ENCODE data around the gene SLC47A2. TPM values are rescaled to one million over a fixed set of nuclear protein-coding genes. Genes with fewer than 3 reads are reported as not detected.
A peak's percentile ranks its signal among the peaks of the same experiment; 100 is the strongest.

Gene SLC47A2
- total and polyA plus RNA-seq, 2 of the 13 experiments (the other 11 are each of a cell fraction or from before 2014, with no cell fraction given), result 0.04 TPM; not detected in 1

GRCh38 chr17:19739241-19740201 is 23.1 kb upstream of the SLC47A2 start:
- Histone ChIP-seq H4K20me1 (ENCODE audit: insufficient read depth, low read length) (no peaks in the 10 kb centered on the region), H3K79me2 (ENCODE audit: insufficient read depth, low read length) (no peaks in the 10 kb centered on the region), H3K4me1 (ENCODE audit: insufficient read depth, low read length) (peaks cover 47% of the 10 kb centered on the region), H3K36me3 (replicated peaks in 1 of 2; ENCODE audit: control insufficient read depth in 1 of 2, insufficient read depth in 2 of 2, low read length in 2 of 2) (no peaks in the 10 kb centered on the region), H3K4me3 (replicated peaks in 1 of 3; ENCODE audit: insufficient read depth in 1 of 3, low read depth in 2 of 3, low read length in 3 of 3) (no peak overlapping the region), H3K27me3 (ENCODE audit: control insufficient read depth in 1 of 2, insufficient read depth in 2 of 2, low read length in 2 of 2) (no peaks in the 10 kb centered on the region; a peak in 1 of 5 replicates), H3K9ac (ENCODE audit: insufficient read depth, low read depth, low read length) (no peak overlapping the region), H3K27ac (ENCODE audit: extremely low read length, insufficient read depth, low read length) (no peak overlapping the region), H2AFZ (ENCODE audit: low read length) (no peak overlapping the region), H3K4me2 (ENCODE audit: low read depth, low read length) (no peak overlapping the region), H3K9me3 (ENCODE audit: low read length) (no peaks in the 10 kb centered on the region)
- no TSS peak for BruUV-seq (replicated peaks)
- CTCF ChIA-PET (ENCODE audit: low intra/inter-chr PET ratio, low total read pairs), result no interaction called here
- POLR2A ChIA-PET, result no interaction called here
- no peak for FAIRE-seq
- ATAC-seq, result no peak
- 89% methylated on average over 12 of the region's 26 CpGs for WGBS (ENCODE audit: low lambda C conversion rate)
- intact Hi-C loops (cut with micrococcal nuclease; ENCODE audit: unreplicated experiment), result no loop called here
- TF ChIP-seq E2F2 (CRISPR knock-in tag; IDR thresholded peaks at IDR 0.05; ENCODE audit: borderline replicate concordance), result no peak
- peak; percentile 83; the same call in 1 of the 2 replicates for TF ChIP-seq ZNF768 (CRISPR knock-in tag; IDR thresholded peaks at IDR 0.05)
- TF ChIP-seq MAFK (conservative IDR thresholded peaks at IDR 0.05 in 1 of 2, IDR thresholded peaks at IDR 0.05 in 1 of 2; ENCODE audit: low read length in 2 of 2), result no peak
- TF ChIP-seq ZNF687 (CRISPR knock-in tag; IDR thresholded peaks at IDR 0.05), result 0 out of 2 replicates have a peak, but pooled peaks have one; percentile 39
- in situ Hi-C loops (cut with HindIII; ENCODE audit: extremely low pct_ligation_motif_present, low pct_unique_long_range_greater_than_20kb), result no loop called here
- DNase-seq (ENCODE audit: low spot score), result no peak
